HL-60 (cell line): Measurements from ENCODE around the gene TMED4.

Experiments
- DNase-seq, 2 experiments: peaks; one replicate each; pipeline ENCODE4 v3.0.0-alpha.2; 2010 to 2020; ENCODE audit warnings: low read depth in 1 of 2, low spot score in 1 of 2
- H3K27ac ChIP-seq: fragments of 250-450 bp; sonication (Bioruptor Pico); replicated peaks from 2 replicates; pipeline ENCODE4 v1.5.1; 2020; ENCODE audit warnings: mild to moderate bottlenecking, moderate library complexity
- H3K27me3 ChIP-seq: fragments of 250-450 bp; sonication (Bioruptor Pico); 2 replicates; pipeline ENCODE4 v1.5.1; 2021; ENCODE audit warnings: mild to moderate bottlenecking, moderate library complexity; ENCODE audit not compliant: insufficient read depth, poor library complexity, severe bottlenecking
- H3K4me3 ChIP-seq: replicated peaks from 2 replicates; pipeline ENCODE4 v1.5.1; 2011; ENCODE audit warnings: mild to moderate bottlenecking, control low read depth, low read length; ENCODE audit not compliant: insufficient read depth
- CTCF ChIP-seq: IDR thresholded peaks from one replicate; pipeline ENCODE4 v1.5.1; 2011; ENCODE audit warnings: low read length, control low read depth, inconsistent platforms; ENCODE audit not compliant: insufficient read depth
- GABPA ChIP-seq: IDR thresholded peaks from 2 replicates; pipeline ENCODE4 v1.6.1; 2012; ENCODE audit warnings: low read depth
- POLR2AphosphoS5 ChIP-seq: IDR thresholded peaks from 2 replicates; pipeline ENCODE4 v1.6.1; 2012; ENCODE audit warnings: low read depth
- REST ChIP-seq: IDR thresholded peaks from 2 replicates; pipeline ENCODE4 v1.6.1; 2012; ENCODE audit warnings: low read depth; ENCODE audit not compliant: insufficient replicate concordance
- SPI1 ChIP-seq: IDR thresholded peaks from 2 replicates; pipeline ENCODE4 v1.6.1; 2012; ENCODE audit warnings: low read depth, mild to moderate bottlenecking, borderline replicate concordance

The TMED4 gene

DNA sequence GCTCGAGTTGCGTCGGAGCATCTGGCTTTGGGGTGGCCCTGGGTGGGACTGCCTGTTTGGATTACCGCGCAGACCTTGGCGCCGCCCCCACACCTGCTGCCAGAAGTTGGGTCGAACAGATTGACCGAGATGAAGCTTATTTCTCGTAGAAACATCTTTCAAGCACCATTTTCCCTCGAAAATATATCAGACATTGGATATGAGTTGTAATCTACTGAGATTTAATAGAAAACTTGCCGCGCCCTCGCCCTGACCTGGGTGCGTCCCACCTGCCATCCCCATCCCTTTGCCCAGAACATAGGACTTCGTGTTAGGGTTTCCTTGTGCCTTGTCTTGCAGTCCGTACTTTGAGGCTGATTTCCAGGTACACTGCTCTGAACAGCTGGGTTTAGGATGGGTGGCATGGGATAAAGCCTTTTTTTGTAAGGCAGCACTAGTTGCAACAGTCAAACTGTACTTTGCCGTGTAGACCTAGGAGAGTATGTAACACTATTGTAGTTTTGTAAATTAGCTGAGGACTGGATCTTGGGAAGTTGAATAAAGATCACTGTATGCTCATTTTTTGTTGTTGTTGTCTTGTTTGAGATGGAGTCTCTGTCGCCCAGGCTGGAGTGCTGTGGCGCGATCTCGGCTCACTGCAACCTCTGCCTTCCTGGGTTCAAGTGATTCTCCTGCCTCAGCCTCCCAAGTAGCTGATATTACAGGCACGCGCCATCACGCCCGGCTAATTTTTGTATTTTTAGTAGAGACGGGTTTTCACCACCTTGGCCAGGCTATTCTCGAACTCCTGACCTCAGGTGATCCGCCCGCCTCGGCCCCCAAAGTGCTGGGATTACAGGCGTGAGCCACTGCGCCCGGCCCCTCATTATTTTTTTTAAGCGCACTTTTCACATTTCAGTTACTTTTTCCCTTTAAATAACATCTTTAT lies 25.4 kb upstream of the TMED4 start:
- H3K27me3 ChIP-seq, result no peaks in the 10 kb centered on the region
- no peak for TF ChIP-seq POLR2AphosphoS5
- TF ChIP-seq GABPA, result no peak
- TF ChIP-seq CTCF, result no peak
- no peak for TF ChIP-seq REST
- no peak for TF ChIP-seq SPI1
- peak overlapping the region; percentile 58 for H3K4me3 ChIP-seq
- peak overlapping the region; percentile 84 for H3K27ac ChIP-seq
- DNase-seq, result no peak

DNA sequence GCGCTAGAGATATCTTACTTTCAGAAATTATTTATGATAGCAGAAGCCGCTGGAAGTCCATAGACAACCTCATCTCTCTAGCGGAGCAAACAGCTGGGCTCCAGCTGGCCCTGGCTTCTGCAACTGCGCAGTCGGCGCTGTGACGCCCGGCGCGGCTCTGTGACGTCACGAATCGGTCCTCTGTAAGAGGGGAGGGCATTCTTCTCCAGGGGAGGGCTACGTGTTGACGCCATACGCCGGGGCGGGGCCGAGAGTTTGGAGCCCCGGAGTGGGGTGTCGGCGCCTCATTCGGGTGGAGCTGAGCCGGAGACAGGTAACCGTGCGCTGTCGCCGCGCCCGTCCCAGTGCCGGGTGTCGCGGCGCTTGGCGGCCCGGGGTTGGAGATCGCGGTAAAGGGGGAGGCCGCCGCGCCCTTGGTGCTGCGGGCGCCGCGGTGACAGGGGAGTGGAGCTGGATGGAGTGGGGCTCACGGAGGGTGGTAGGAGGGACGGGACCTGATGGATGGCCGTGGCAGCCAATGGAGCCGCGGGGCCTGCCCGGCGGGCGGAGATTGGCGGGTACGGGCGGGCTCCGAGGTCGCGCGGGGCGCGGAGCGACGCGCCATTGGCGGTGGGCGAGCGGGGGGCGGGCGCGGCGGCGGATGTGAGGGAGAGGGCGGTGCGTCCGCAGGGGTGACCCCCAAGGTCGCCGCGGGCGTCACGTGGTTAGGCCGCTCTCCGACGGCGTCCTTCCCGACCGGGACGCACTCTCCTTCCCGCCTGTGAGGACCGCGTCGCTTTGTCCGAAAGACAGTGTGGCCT lies 24.5 kb upstream of the TMED4 start, which contains the start of gene OGDH:
OGDH (plus strand) TSS at position 287 of the 800 bp plus-strand sequence. CDS start 17,717 bp downstream, outside the sequence.
- peak; percentile 69 for TF ChIP-seq POLR2AphosphoS5
- no peak for TF ChIP-seq GABPA
- peak within 1 kb of the TSS; percentile 58 for H3K4me3 ChIP-seq
- no peaks in the 10 kb centered on the region for H3K27me3 ChIP-seq
- DNase-seq, result peak; percentile 98 to 99
- H3K27ac ChIP-seq, result peak within 1 kb of the TSS; percentile 84

GRCh38 chr7:44604941-44605340 lies 22.9 kb upstream of the TMED4 start:
- Histone ChIP-seq H3K27ac (no peak overlapping the region), H3K4me3 (no peak overlapping the region), H3K27me3 (no peaks in the 10 kb centered on the region)
- TF ChIP-seq CTCF, result no peak
- no peak for TF ChIP-seq SPI1
- TF ChIP-seq POLR2AphosphoS5, result no peak
- TF ChIP-seq REST, result no peak
- TF ChIP-seq GABPA, result no peak
- peak in 1 of 2 experiments; percentile 47 for DNase-seq

DNA sequence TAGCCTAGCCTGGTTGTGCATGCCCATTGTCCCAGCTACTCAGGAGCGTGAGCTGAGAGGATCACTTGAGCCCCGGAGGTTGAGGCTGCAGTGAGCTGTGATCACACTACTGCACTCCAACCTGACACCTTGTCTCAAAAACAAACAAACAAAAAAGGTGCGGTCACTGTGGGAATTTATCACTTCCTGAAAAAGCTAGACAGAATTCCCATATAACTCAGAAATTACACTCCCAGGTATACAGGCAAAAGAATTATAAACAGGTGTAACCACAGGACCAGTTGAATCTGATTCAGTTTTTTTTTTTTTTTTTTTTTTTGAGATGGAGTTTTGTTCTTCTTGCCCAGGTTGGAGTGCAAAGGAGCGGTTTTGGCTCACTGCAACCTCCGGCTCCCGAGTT lies 21.2 kb upstream of the TMED4 start:
- TF ChIP-seq POLR2AphosphoS5, result no peak
- no peak for TF ChIP-seq REST
- no peak for TF ChIP-seq SPI1
- no peak for TF ChIP-seq CTCF
- no peak for TF ChIP-seq GABPA
- Histone ChIP-seq H3K27me3 (no peaks in the 10 kb centered on the region), H3K27ac (no peak overlapping the region), H3K4me3 (no peak overlapping the region)
- no peak for DNase-seq
